A673 (cell line): ENCODE data around the gene PLEKHA6.

Experiments
- EZH2 ChIP-seq: fragments of 200-600 bp; sonication (generic); IDR thresholded peaks from 2 replicates; pipeline ENCODE4 v1.6.1; 2017; ENCODE audit warnings: borderline replicate concordance, low read depth, mild to moderate bottlenecking, mixed read lengths, antibody characterized with exemption, low read length; ENCODE audit not compliant: poor library complexity, severe bottlenecking
- TF ChIP-seq, protein P1 (sequence below): fragments of 300-800, 200-600 bp; sonication (generic); conservative IDR thresholded peaks from 2 replicates; pipeline ENCODE4 v1.5.1; 2017; ENCODE audit warnings: low read depth, mild to moderate bottlenecking, antibody characterized with exemption, low read length, moderate library complexity, mixed read lengths

GRCh38 chr1:204170494-204171155 is 189.1 kb downstream of the PLEKHA6 start:
- TF ChIP-seq, protein P1, sequence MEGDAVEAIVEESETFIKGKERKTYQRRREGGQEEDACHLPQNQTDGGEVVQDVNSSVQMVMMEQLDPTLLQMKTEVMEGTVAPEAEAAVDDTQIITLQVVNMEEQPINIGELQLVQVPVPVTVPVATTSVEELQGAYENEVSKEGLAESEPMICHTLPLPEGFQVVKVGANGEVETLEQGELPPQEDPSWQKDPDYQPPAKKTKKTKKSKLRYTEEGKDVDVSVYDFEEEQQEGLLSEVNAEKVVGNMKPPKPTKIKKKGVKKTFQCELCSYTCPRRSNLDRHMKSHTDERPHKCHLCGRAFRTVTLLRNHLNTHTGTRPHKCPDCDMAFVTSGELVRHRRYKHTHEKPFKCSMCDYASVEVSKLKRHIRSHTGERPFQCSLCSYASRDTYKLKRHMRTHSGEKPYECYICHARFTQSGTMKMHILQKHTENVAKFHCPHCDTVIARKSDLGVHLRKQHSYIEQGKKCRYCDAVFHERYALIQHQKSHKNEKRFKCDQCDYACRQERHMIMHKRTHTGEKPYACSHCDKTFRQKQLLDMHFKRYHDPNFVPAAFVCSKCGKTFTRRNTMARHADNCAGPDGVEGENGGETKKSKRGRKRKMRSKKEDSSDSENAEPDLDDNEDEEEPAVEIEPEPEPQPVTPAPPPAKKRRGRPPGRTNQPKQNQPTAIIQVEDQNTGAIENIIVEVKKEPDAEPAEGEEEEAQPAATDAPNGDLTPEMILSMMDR = no peak
- TF ChIP-seq EZH2 = no peak
